Ovary (tissue), 9 donors: Measurements from ENCODE around the gene NUMBL. TPM values are rescaled to one million over a fixed set of nuclear protein-coding genes. Genes with fewer than 3 reads are reported as not detected.
"Not testable (repeated sequence)": the region's sequence is repeated elsewhere in the genome, so short reads cannot be mapped to it uniquely, and the experiment has no call there.

Experiments
- DNase-seq, 5 donors: peaks; one replicate each; pipeline ENCODE4 v3.0.0-alpha.2; 2019 to 2020
- H3K27ac ChIP-seq, 2 donors: fragments of 200-600 bp; one replicate each; pipeline versions ENCODE4 v1.5.1 to v1.8.0; 2019 to 2022
- H3K27me3 ChIP-seq: fragments of 200-600 bp; one replicate; pipeline ENCODE4 v1.8.0; 2022
- H3K36me3 ChIP-seq: fragments of 200-600 bp; sonication (generic); one replicate; pipeline ENCODE4 v1.5.1; 2019
- H3K4me1 ChIP-seq: one replicate; pipeline ENCODE4 v1.8.1; 2013; ENCODE audit warnings: mild to moderate bottlenecking, moderate library complexity; ENCODE audit not compliant: insufficient read depth
- H3K4me3 ChIP-seq: fragments of 200-600 bp; sonication (generic); one replicate; pipeline ENCODE4 v1.5.1; 2017
- H3K9me3 ChIP-seq, 2 donors: fragments of 200-600 bp in 1 of 2; sonication (generic) in 1 of 2; one replicate each; pipeline versions ENCODE4 v1.5.1 to v1.8.1; 2013 to 2019; ENCODE audit warnings: mild to moderate bottlenecking in 1 of 2, moderate library complexity in 1 of 2
- CTCF ChIP-seq, 3 donors: fragments of 450-650 bp in 2 of 3; fragments of 200-600 bp in 1 of 3; IDR thresholded peaks; one replicate each; pipeline versions ENCODE4 v1.5.1 to v1.8.0; 2016 to 2022; ENCODE audit warnings: antibody characterized with exemption in 3 of 3, mild to moderate bottlenecking in 1 of 3
- EP300 ChIP-seq: sonication (generic); formaldehyde crosslinking; IDR thresholded peaks from one replicate; pipeline ENCODE4 v1.6.1; 2017; ENCODE audit warnings: antibody characterized with exemption
- POLR2A ChIP-seq: fragments of 450-650 bp; IDR thresholded peaks from one replicate; pipeline ENCODE4 v1.6.1; 2017; ENCODE audit warnings: antibody characterized with exemption, mild to moderate bottlenecking, moderate library complexity
- WGBS, 3 donors: extraction: QIAGEN DNeasy Blood & Tissue Kit in 1 of 3; methylation state at CpG; one replicate each; pipeline versions ENCODE4 v1.1.5 to v1.1.7; 2013 to 2017; 5-methylcytosine and 5-hydroxymethylcytosine counted together
- intact Hi-C, 4 donors: fragments of 100-400 bp; cut with DNase I; formaldehyde crosslinking; loops; one replicate each; pipeline versions ENCODE4 v1.11.0 to v1.15.1; 2022 to 2023
- polyA plus RNA-seq, 2 donors: library from polyadenylated mRNA; stranded (reverse); fragments of 200-250 nt in 1 of 2; fragments of 350-450 nt in 1 of 2; fragmentation: Illumina TruSeq in 1 of 2; extraction: RNeasy Lipid Tissue Mini Kit (QIAGEN cat#74804) in 1 of 2; gene quantifications; one replicate each; pipeline ENCODE4 v1.2.3, GENCODE V29; 2013 to 2014
- total RNA-seq, 7 donors: library from RNA; depleted of rRNA in 2 of 7; stranded (reverse); fragments of >200 nt in 2 of 7; fragmentation: NEBNext Ultra II Directional in 3 of 7; extraction: Animal tissue kit (Norgen Biotek cat#: 25700) in 3 of 7; gene quantifications; one replicate each; pipeline versions ENCODE4 v1.1.0 to v1.2.4, GENCODE V29; 2016 to 2023
- donor health status: DM: no; HTN: no; CAD: no; lungs with moderate emphysema.
- donor health status: DM: no; HTN: no; CAD: no.
- donor health status: Bipolar disorder and iron deficiency.
- donor health status: DM: yes; HTN: yes; CAD: no.
- donor health status: DM: no; HTN: no; CAD: no.
- donor health status: DM: yes; HTN: yes; CAD: no.

Gene NUMBL
- total and polyA plus RNA-seq, 9 donors, result 6.7 to 88.9 (median 62.3) TPM

GRCh38 chr19:40629346-40629745 is 61.1 kb downstream of the NUMBL start:
- H3K4me1 ChIP-seq, result no peaks in the 10 kb centered on the region
- H3K9me3 ChIP-seq, result no peaks in the 10 kb centered on the region
- H3K4me3 ChIP-seq, result no peak overlapping the region
- H3K27ac ChIP-seq, result no peak overlapping the region
- 94 to 95% (median 95%) methylated on average over 42 of the region's 42 CpGs for WGBS, 3 donors
- no peak for TF ChIP-seq CTCF (IDR thresholded peaks at IDR 0.05)
- H3K36me3 ChIP-seq, result no peaks in the 10 kb centered on the region
- intact Hi-C loops, result no loop called here
- DNase-seq, result peak in 1 of 5 donors; percentile 29
- no peaks in the 10 kb centered on the region for H3K27me3 ChIP-seq

- no peaks in the 10 kb centered on the region for H3K4me1 ChIP-seq
- no peaks in the 10 kb centered on the region for H3K27me3 ChIP-seq
- intact Hi-C loops, result no loop called here
- WGBS, 3 donors, result 85 to 88% (median 87%) methylated on average over 39 of the region's 39 CpGs
- no peaks in the 10 kb centered on the region for H3K9me3 ChIP-seq
- no peak overlapping the region for H3K4me3 ChIP-seq
- TF ChIP-seq EP300, result no peak
- TF ChIP-seq CTCF (IDR thresholded peaks at IDR 0.05), result no peak
- no peak for TF ChIP-seq POLR2A
- no peaks in the 10 kb centered on the region for H3K36me3 ChIP-seq
- peak in 1 of 5 donors; percentile 31 for DNase-seq
- H3K27ac ChIP-seq, result no peak overlapping the region
Observed at GRCh38 chr19:40627486-40628279, 62.8 kb downstream of the NUMBL start.

GRCh38 chr19:40626918-40627317 is 63.5 kb downstream of the NUMBL start:
- TF ChIP-seq POLR2A (no peak), EP300 (no peak), CTCF (IDR thresholded peaks at IDR 0.05) (no peak)
- Histone ChIP-seq H3K4me1 (no peaks in the 10 kb centered on the region), H3K4me3 (no peak overlapping the region), H3K36me3 (no peaks in the 10 kb centered on the region), H3K27me3 (no peaks in the 10 kb centered on the region), H3K27ac (no peak overlapping the region), H3K9me3 (no peaks in the 10 kb centered on the region)
- DNase-seq, result peak in 1 of 5 donors; percentile 28
- intact Hi-C loops, result no loop called here
- WGBS, 3 donors, result 87 to 95% (median 89%) methylated on average over 24 of the region's 24 CpGs

GRCh38 chr19:40625406-40626120 is 64.9 kb downstream of the NUMBL start:
- Histone ChIP-seq H3K36me3 (no peaks in the 10 kb centered on the region), H3K4me3 (no peak overlapping the region), H3K9me3 (no peaks in the 10 kb centered on the region), H3K27ac (no peak overlapping the region), H3K4me1 (no peaks in the 10 kb centered on the region), H3K27me3 (no peaks in the 10 kb centered on the region)
- no peak for DNase-seq
- TF ChIP-seq EP300 (no peak), CTCF (IDR thresholded peaks at IDR 0.05) (no peak), POLR2A (no peak)
- intact Hi-C loops, result no loop called here
- WGBS, 3 donors, result 76 to 96% (median 82%) methylated on average over 6 to 7 of the region's 7 CpGs

GRCh38 chr19:40624369-40625153 is 65.9 kb downstream of the NUMBL start:
- H3K4me1 ChIP-seq, H3K4me3 ChIP-seq, H3K9me3 ChIP-seq, H3K27me3 ChIP-seq, H3K36me3 ChIP-seq, H3K27ac ChIP-seq, DNase-seq, intact Hi-C loops: not testable (repeated sequence)
- 81 to 87% (median 85%) methylated on average over 14 of the region's 14 CpGs for WGBS, 3 donors
